IPS DF 6.9 (cell line): ENCODE results near the gene APOBEC3H.

Source experiments
- DNase-seq: peaks from one replicate; pipeline ENCODE4 v3.0.0-alpha.2; 2013; ENCODE audit warnings: low read depth, low spot score
- H3K27ac ChIP-seq: one replicate; pipeline ENCODE4 v1.5.1; 2013; ENCODE audit warnings: low read length, control low read depth
- H3K27me3 ChIP-seq: 2 replicates; pipeline ENCODE4 v1.6.1; 2013; ENCODE audit warnings: mild to moderate bottlenecking, low read length; ENCODE audit not compliant: control insufficient read depth, insufficient read depth
- H3K36me3 ChIP-seq: 2 replicates; pipeline ENCODE4 v1.6.1; 2013; ENCODE audit warnings: low read length; ENCODE audit not compliant: control insufficient read depth, insufficient read depth
- H3K4me1 ChIP-seq: 2 replicates; pipeline ENCODE4 v1.6.1; 2013; ENCODE audit warnings: low read length; ENCODE audit not compliant: control insufficient read depth, insufficient read depth
- H3K4me3 ChIP-seq: 2 replicates; pipeline ENCODE4 v1.5.1; 2013; ENCODE audit warnings: mild to moderate bottlenecking, low read length
- H3K9me3 ChIP-seq: 2 replicates; pipeline ENCODE4 v1.6.1; 2013; ENCODE audit warnings: low read length, inconsistent platforms; ENCODE audit not compliant: control insufficient read depth, insufficient read depth
- WGBS: extraction: QIAGEN DNeasy Blood & Tissue Kit; methylation state at CpG from one replicate; pipeline ENCODE4 v1.1.7; 2013; ENCODE audit warnings: mixed read lengths, missing lambda C conversion rate; ENCODE audit not compliant: insufficient read length, insufficient coverage; 5-methylcytosine and 5-hydroxymethylcytosine counted together

APOBEC3H gene

GRCh38 chr22:39092111-39092862 lies 4.8 kb upstream of the APOBEC3H start:
- Histone ChIP-seq H3K36me3 (no peaks in the 10 kb centered on the region), H3K9me3 (no peaks in the 10 kb centered on the region), H3K4me3 (no peak overlapping the region), H3K4me1 (peaks cover 3% of the 10 kb centered on the region), H3K27me3 (no peaks in the 10 kb centered on the region), H3K27ac (no peak overlapping the region)
- WGBS, result 100% methylated on average over 1 of the region's 8 CpGs
- DNase-seq, result no peak

GRCh38 chr22:39094717-39095389 lies 2.2 kb upstream of the APOBEC3H start:
- no peak overlapping the region for H3K27ac ChIP-seq
- no peak for DNase-seq
- H3K27me3 ChIP-seq, result no peaks in the 10 kb centered on the region
- H3K4me3 ChIP-seq, result no peak overlapping the region
- no CpG with 5 or more reads among the region's 14 CpGs for WGBS
- no peaks in the 10 kb centered on the region for H3K36me3 ChIP-seq
- H3K4me1 ChIP-seq, result peaks cover 3% of the 10 kb centered on the region
- H3K9me3 ChIP-seq, result no peaks in the 10 kb centered on the region

GRCh38 chr22:39095971-39096370 lies 1.1 kb upstream of the APOBEC3H start:
- Histone ChIP-seq H3K36me3 (no peaks in the 10 kb centered on the region), H3K4me1 (peaks cover 3% of the 10 kb centered on the region), H3K9me3 (no peaks in the 10 kb centered on the region), H3K27ac (no peak overlapping the region), H3K27me3 (no peaks in the 10 kb centered on the region), H3K4me3 (no peak overlapping the region)
- DNase-seq, result no peak
- WGBS, result no CpG with 5 or more reads among the region's 3 CpGs

- peaks cover 8% of the 10 kb centered on the region for H3K4me1 ChIP-seq
- no peaks in the 10 kb centered on the region for H3K9me3 ChIP-seq
- WGBS, result no CpG with 5 or more reads among the region's 6 CpGs
- no peak overlapping the region for H3K4me3 ChIP-seq
- no peak for DNase-seq
- H3K27ac ChIP-seq, result no peak overlapping the region
- H3K27me3 ChIP-seq, result no peaks in the 10 kb centered on the region
- H3K36me3 ChIP-seq, result no peaks in the 10 kb centered on the region
Observed at GRCh38 chr22:39098026-39098425, 982 bp downstream of the APOBEC3H start.

- no peak overlapping the region for H3K4me3 ChIP-seq
Observed at GRCh38 chr22:39098576-39098975, 1.5 kb downstream of the APOBEC3H start.

GRCh38 chr22:39101226-39101625 lies 4.2 kb downstream of the APOBEC3H start:
- Histone ChIP-seq H3K4me3 (no peak overlapping the region), H3K27me3 (no peaks in the 10 kb centered on the region)

More at GRCh38 chr22:39098576-39098975, 1.5 kb downstream of the APOBEC3H start:
- no peaks in the 10 kb centered on the region for H3K27me3 ChIP-seq
- no peak overlapping the region for H3K27ac ChIP-seq
- no peaks in the 10 kb centered on the region for H3K9me3 ChIP-seq
- no CpG with 5 or more reads among the region's 8 CpGs for WGBS
- peaks cover 8% of the 10 kb centered on the region for H3K4me1 ChIP-seq
- H3K36me3 ChIP-seq, result no peaks in the 10 kb centered on the region
- DNase-seq, result no peak

GRCh38 chr22:39103431-39103830 lies 6.4 kb downstream of the APOBEC3H start:
- H3K27ac ChIP-seq, result no peak overlapping the region
- H3K4me1 ChIP-seq, result peaks cover 4% of the 10 kb centered on the region
- no peak for DNase-seq
- no CpG with 5 or more reads among the region's 2 CpGs for WGBS
- no peaks in the 10 kb centered on the region for H3K36me3 ChIP-seq
- H3K4me3 ChIP-seq, result no peak overlapping the region
- H3K9me3 ChIP-seq, result no peaks in the 10 kb centered on the region
- no peaks in the 10 kb centered on the region for H3K27me3 ChIP-seq

More at GRCh38 chr22:39101226-39101625, 4.2 kb downstream of the APOBEC3H start:
- Histone ChIP-seq H3K36me3 (no peaks in the 10 kb centered on the region), H3K27ac (no peak overlapping the region), H3K9me3 (no peaks in the 10 kb centered on the region), H3K4me1 (peaks cover 8% of the 10 kb centered on the region)
- no CpG with 5 or more reads among the region's 13 CpGs for WGBS
- no peak for DNase-seq

- Histone ChIP-seq H3K4me1 (peaks cover 2% of the 10 kb centered on the region; the same call in 1 of the 2 replicates), H3K36me3 (no peaks in the 10 kb centered on the region), H3K27me3 (no peaks in the 10 kb centered on the region), H3K27ac (no peak overlapping the region), H3K9me3 (no peaks in the 10 kb centered on the region), H3K4me3 (no peak overlapping the region)
- no CpG with 5 or more reads among the region's 2 CpGs for WGBS
- no peak for DNase-seq
Observed at GRCh38 chr22:39106326-39106725, 9.3 kb downstream of the APOBEC3H start.

- no peaks in the 10 kb centered on the region for H3K36me3 ChIP-seq
- H3K4me3 ChIP-seq, result no peak overlapping the region
- no peaks in the 10 kb centered on the region for H3K9me3 ChIP-seq
- H3K27ac ChIP-seq, result no peak overlapping the region
- no peaks in the 10 kb centered on the region for H3K27me3 ChIP-seq
- no CpG with 5 or more reads among the region's 4 CpGs for WGBS
- no peaks in the 10 kb centered on the region for H3K4me1 ChIP-seq
- no peak for DNase-seq
Observed at GRCh38 chr22:39108487-39108886, 11.4 kb downstream of the APOBEC3H start.

- Histone ChIP-seq H3K9me3 (no peaks in the 10 kb centered on the region), H3K27ac (no peak overlapping the region), H3K36me3 (no peaks in the 10 kb centered on the region), H3K27me3 (no peaks in the 10 kb centered on the region), H3K4me3 (no peak overlapping the region), H3K4me1 (no peaks in the 10 kb centered on the region)
- WGBS, result no CpG with 5 or more reads among the region's 9 CpGs
- no peak for DNase-seq
Observed at GRCh38 chr22:39109361-39109760, 12.3 kb downstream of the APOBEC3H start.
